HG03196 (cell line): ENCODE results near the gene RPS2.
A peak's percentile ranks its signal among the peaks of the same experiment; 100 is the strongest.
"Not testable (repeated sequence)": the region's sequence is repeated elsewhere in the genome, so short reads cannot be mapped to it uniquely, and the experiment has no call there.

Experiments
- ATAC-seq: cut with Tn5 transposase; IDR thresholded peaks from one replicate; pipeline ENCODE4 v1.9.1; 2021; ENCODE audit not compliant: unreplicated experiment

The RPS2 gene

GRCh38 chr16:1965396-1966001 lies 873 bp upstream of the RPS2 start:
- ATAC-seq = no peak

- no peak for ATAC-seq
Measured at GRCh38 chr16:1963806-1964505, 670 bp downstream of the RPS2 start.

GRCh38 chr16:1962161-1963153 lies 2.2 kb downstream of the RPS2 start:
- ATAC-seq = not testable (repeated sequence)

- no peak for ATAC-seq
Measured at GRCh38 chr16:1961651-1962067, 3.0 kb downstream of the RPS2 start.

- ATAC-seq = no peak
Measured at GRCh38 chr16:1960665-1961630, 3.7 kb downstream of the RPS2 start.

- ATAC-seq = peak; percentile 80
Measured at GRCh38 chr16:1959269-1960039, 5.2 kb downstream of the RPS2 start, which contains the start of gene NDUFB10. Gene NDUFB10 (plus strand): TSS chr16:1959538. CDS start chr16:1959625, 87 bp downstream.

GRCh38 chr16:1958715-1959268 lies 5.8 kb downstream of the RPS2 start:
- no peak for ATAC-seq

- not testable (repeated sequence) for ATAC-seq
Measured at GRCh38 chr16:1958143-1958491, 6.5 kb downstream of the RPS2 start.

- not testable (repeated sequence) for ATAC-seq
Measured at GRCh38 chr16:1957434-1958142, 7.0 kb downstream of the RPS2 start.

- ATAC-seq = no peak
Measured at GRCh38 chr16:1953734-1954133, 10.9 kb downstream of the RPS2 start.

GRCh38 chr16:1950559-1950958 lies 14.1 kb downstream of the RPS2 start:
- no peak for ATAC-seq

GRCh38 chr16:1950047-1950446 lies 14.6 kb downstream of the RPS2 start:
- ATAC-seq = no peak

GRCh38 chr16:1949507-1949906 lies 15.1 kb downstream of the RPS2 start:
- ATAC-seq = no peak

- no peak for ATAC-seq
Measured at GRCh38 chr16:1947369-1947670, 17.3 kb downstream of the RPS2 start.

GRCh38 chr16:1946495-1947368 lies 17.9 kb downstream of the RPS2 start:
- ATAC-seq = no peak

- ATAC-seq = no peak
Measured at GRCh38 chr16:1945559-1946391, 18.9 kb downstream of the RPS2 start.

GRCh38 chr16:1944612-1945199 lies 19.9 kb downstream of the RPS2 start:
- ATAC-seq = no peak
